Retina (tissue), 1 donor: ENCODE measurements around the gene MYL5.
"Not testable (repeated sequence)": the region's sequence is repeated elsewhere in the genome, so short reads cannot be mapped to it uniquely, and the experiment has no call there.

ENCODE experiments used
- DNase-seq: peaks from one replicate; pipeline ENCODE4 v3.0.0-alpha.2; 2016

Gene MYL5

GRCh38 chr4:730511-730910, 56.2 kb downstream of the MYL5 start:
- no peak for DNase-seq

- not testable (repeated sequence) for DNase-seq
Measured at GRCh38 chr4:730946-731904, 56.9 kb downstream of the MYL5 start.
